ENCODE data around the gene GMCL1. TPM values are rescaled to one million over a fixed set of nuclear protein-coding genes. Genes with fewer than 3 reads are reported as not detected.
"Not testable (repeated sequence)": the region's sequence is repeated elsewhere in the genome, so short reads cannot be mapped to it uniquely, and the experiment has no call there.

GMCL1 gene
- total RNA-seq, 1 experiment from 2014 or later = 12.7 TPM

- Histone ChIP-seq H2AFZ (ENCODE audit: low read length) (no peak overlapping the region), H3K4me3 (ENCODE audit: low read length) (no peak overlapping the region), H3K9me2 (replicated peaks; ENCODE audit: low read length) (no peaks in the 10 kb centered on the region), H3K4me1 (ENCODE audit: insufficient read depth, low read length) (peaks cover 15% of the 10 kb centered on the region), H3K27ac (ENCODE audit: low read length) (no peak overlapping the region), H3K36me3 (ENCODE audit: low read depth, low read length) (0 out of 2 replicates have a peak, but pooled peaks cover 2% of the 10 kb centered on the region), H3K9me3 (ENCODE audit: low read length) (no peaks in the 10 kb centered on the region), H3K9ac (ENCODE audit: low read length) (no peak overlapping the region), H3K4me2 (ENCODE audit: low read length) (no peak overlapping the region), H4K20me1 (ENCODE audit: low read length) (no peaks in the 10 kb centered on the region), H3K27me3 (ENCODE audit: low read length) (no peaks in the 10 kb centered on the region), H3F3A (ENCODE audit: low read length, unreplicated experiment) (no peaks in the 10 kb centered on the region), H3K79me2 (ENCODE audit: low read length) (no peaks in the 10 kb centered on the region)
- CTCF ChIA-PET = no interaction called here
- TF ChIP-seq EZH2 (IDR thresholded peaks at IDR 0.05; ENCODE audit: low read length, unreplicated experiment) (no peak), CTCF (conservative IDR thresholded peaks at IDR 0.05; ENCODE audit: low read depth, low read length) (no peak), EZH2phosphoT487 (IDR thresholded peaks at IDR 0.05; ENCODE audit: borderline replicate concordance, low read length) (no peak)
- DNase-seq = no peak
- BruUV-seq (replicated peaks) = no TSS peak
- POLR2A ChIA-PET (ENCODE audit: unreplicated experiment) = no interaction called here
- intact Hi-C loops (cut with micrococcal nuclease) = no loop called here
- no peak for ATAC-seq
These were observed 27.6 kb upstream of the GMCL1 start for GRCh38 chr2:69801745-69802290.

- H3K4me3 ChIP-seq (ENCODE audit: low read length); H3K9me2 ChIP-seq (replicated peaks; ENCODE audit: low read length); H3K4me2 ChIP-seq (ENCODE audit: low read length); H2AFZ ChIP-seq (ENCODE audit: low read length); H3K27ac ChIP-seq (ENCODE audit: low read length); H3K36me3 ChIP-seq (ENCODE audit: low read depth, low read length); intact Hi-C loops (cut with micrococcal nuclease); BruUV-seq (replicated peaks); H3F3A ChIP-seq (ENCODE audit: low read length, unreplicated experiment); H3K27me3 ChIP-seq (ENCODE audit: low read length); POLR2A ChIA-PET (ENCODE audit: unreplicated experiment); ATAC-seq; H4K20me1 ChIP-seq (ENCODE audit: low read length); H3K79me2 ChIP-seq (ENCODE audit: low read length); DNase-seq; H3K9me3 ChIP-seq (ENCODE audit: low read length); H3K9ac ChIP-seq (ENCODE audit: low read length); CTCF ChIA-PET: not testable (repeated sequence)
- H3K4me1 ChIP-seq (ENCODE audit: insufficient read depth, low read length) = peaks cover 11% of the 10 kb centered on the region
These were observed 26.6 kb upstream of the GMCL1 start for GRCh38 chr2:69802781-69803367.

- Histone ChIP-seq H3K4me3 (ENCODE audit: low read length) (no peak overlapping the region), H2AFZ (ENCODE audit: low read length) (no peak overlapping the region), H3F3A (ENCODE audit: low read length, unreplicated experiment) (no peaks in the 10 kb centered on the region), H3K27ac (ENCODE audit: low read length) (no peak overlapping the region), H3K79me2 (ENCODE audit: low read length) (no peaks in the 10 kb centered on the region), H3K4me1 (ENCODE audit: insufficient read depth, low read length) (no peaks in the 10 kb centered on the region), H3K36me3 (ENCODE audit: low read depth, low read length) (0 out of 2 replicates have a peak, but pooled peaks cover 2% of the 10 kb centered on the region), H3K9me3 (ENCODE audit: low read length) (no peaks in the 10 kb centered on the region), H3K4me2 (ENCODE audit: low read length) (no peak overlapping the region), H4K20me1 (ENCODE audit: low read length) (no peaks in the 10 kb centered on the region), H3K9me2 (replicated peaks; ENCODE audit: low read length) (no peaks in the 10 kb centered on the region), H3K27me3 (ENCODE audit: low read length) (no peaks in the 10 kb centered on the region), H3K9ac (ENCODE audit: low read length) (no peak overlapping the region)
- ChIA-PET POLR2A (ENCODE audit: unreplicated experiment) (no interaction called here), CTCF (no interaction called here)
- intact Hi-C loops (cut with micrococcal nuclease) = no loop called here
- ATAC-seq (no peak), DNase-seq (no peak)
- no peak for TF ChIP-seq EZH2 (IDR thresholded peaks at IDR 0.05; ENCODE audit: low read length, unreplicated experiment)
- no peak for TF ChIP-seq EZH2phosphoT487 (IDR thresholded peaks at IDR 0.05; ENCODE audit: borderline replicate concordance, low read length)
- no peak for TF ChIP-seq CTCF (conservative IDR thresholded peaks at IDR 0.05; ENCODE audit: low read depth, low read length)
- BruUV-seq (replicated peaks) = no TSS peak
These were observed 25.0 kb upstream of the GMCL1 start for GRCh38 chr2:69804416-69804815.
